B cell (primary cell): ENCODE data around the gene CMTM1.

Experiments used
- EZH2 ChIP-seq: IDR thresholded peaks from 2 replicates; pipeline ENCODE4 v1.6.1; 2012; ENCODE audit warnings: borderline replicate concordance, low read depth, mild to moderate bottlenecking, moderate library complexity, low read length; ENCODE audit not compliant: insufficient read depth, poor library complexity, severe bottlenecking
- TF ChIP-seq, protein P1 (sequence below): fragments of 200-600 bp; IDR thresholded peaks from one replicate; pipeline ENCODE4 v1.8.0; 2022; ENCODE audit warnings: antibody characterized with exemption, mild to moderate bottlenecking

DNA sequence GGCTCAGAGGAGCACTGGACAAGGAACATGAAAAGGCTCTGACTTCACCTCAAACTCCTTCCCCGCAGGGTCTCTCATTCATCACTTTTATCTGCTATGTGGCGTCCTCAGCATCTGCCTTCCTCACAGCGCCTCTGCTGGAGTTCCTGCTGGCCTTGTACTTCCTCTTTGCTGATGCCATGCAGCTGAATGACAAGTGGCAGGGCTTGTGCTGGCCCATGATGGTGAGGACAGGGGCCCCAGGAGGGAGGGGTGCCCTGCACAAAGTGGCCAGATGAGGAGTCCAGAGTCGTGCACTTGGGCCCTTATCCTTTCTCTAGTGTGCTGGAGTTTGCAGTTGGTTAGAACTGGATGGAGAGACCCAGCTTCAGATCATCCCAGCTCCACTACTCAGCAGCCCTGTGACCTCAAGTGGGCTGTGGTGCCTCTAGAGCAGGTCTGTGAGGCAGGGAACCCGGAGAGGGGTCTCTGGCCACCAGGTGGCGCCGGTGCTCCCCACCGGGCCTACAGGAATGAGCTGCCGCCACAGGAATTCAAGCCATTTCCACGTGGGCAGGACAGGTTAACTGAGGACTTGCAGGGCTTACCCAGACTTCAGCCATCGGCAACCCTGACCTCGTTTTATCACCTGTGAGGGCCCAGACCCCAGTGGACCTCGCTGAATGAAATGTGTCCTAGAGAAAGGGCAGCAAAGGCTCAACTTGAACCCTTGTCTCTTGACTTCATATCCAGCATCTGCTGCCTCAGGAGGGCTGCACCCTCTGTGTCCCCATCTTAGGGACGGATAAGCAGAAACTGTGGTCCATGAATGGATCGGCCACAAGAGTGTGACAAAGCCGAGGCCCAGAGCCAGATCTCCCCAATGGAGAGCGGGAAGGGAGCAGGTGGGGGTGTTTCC lies 42.3 kb downstream of the CMTM1 start:
- TF ChIP-seq, protein P1, sequence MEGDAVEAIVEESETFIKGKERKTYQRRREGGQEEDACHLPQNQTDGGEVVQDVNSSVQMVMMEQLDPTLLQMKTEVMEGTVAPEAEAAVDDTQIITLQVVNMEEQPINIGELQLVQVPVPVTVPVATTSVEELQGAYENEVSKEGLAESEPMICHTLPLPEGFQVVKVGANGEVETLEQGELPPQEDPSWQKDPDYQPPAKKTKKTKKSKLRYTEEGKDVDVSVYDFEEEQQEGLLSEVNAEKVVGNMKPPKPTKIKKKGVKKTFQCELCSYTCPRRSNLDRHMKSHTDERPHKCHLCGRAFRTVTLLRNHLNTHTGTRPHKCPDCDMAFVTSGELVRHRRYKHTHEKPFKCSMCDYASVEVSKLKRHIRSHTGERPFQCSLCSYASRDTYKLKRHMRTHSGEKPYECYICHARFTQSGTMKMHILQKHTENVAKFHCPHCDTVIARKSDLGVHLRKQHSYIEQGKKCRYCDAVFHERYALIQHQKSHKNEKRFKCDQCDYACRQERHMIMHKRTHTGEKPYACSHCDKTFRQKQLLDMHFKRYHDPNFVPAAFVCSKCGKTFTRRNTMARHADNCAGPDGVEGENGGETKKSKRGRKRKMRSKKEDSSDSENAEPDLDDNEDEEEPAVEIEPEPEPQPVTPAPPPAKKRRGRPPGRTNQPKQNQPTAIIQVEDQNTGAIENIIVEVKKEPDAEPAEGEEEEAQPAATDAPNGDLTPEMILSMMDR, result peak; percentile 79
- TF ChIP-seq EZH2, result no peak
